NCI-H82 (cell line): ENCODE data around the gene SPEM2.

Experiments
- DNase-seq: peaks from one replicate; lab custom pipeline; 2025; lab: John Stamatoyannopoulos, UW

SPEM2 gene

DNA sequence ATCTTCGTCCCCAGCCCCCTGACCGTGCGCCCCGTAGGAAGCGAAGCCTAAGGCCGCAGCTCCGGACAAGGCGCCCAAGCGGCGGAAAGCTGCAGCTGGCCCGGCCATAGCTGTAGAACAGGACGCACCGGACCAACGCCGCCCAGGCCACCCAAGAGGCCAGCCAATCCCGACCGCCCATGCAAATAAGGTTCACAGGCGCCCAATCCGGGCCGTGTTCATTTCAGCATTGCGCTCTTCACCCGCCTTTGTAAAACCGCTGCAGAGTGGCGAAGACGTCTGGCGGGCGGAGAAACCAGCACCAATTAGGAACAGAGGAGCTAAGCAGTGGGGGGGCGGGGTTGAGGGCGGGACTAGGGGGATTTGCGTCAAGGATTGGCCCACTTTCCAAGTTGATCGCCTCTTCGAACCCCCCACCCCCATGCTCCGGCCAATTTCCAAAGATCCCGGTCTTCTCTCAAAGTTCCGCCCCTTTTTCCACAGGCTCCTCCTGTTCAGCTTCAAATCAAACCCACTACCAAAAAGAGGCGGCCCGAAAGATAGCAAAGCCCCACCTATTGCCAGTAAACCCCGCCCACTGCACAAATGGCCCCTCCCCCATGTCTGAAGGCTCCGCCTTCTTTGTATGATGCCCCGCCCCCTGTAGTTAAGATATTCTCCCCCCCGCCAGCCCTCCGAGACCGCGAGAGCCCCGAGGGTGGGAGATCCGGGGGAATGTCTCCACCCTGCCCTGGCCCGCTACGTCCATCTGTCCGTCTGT, 21.3 kb upstream of the SPEM2 start, which contains the start of gene TMEM256:
TSS of gene TMEM256 (minus strand) at position 121 of the 760 bp plus-strand sequence. CDS start at position 108, 13 bp downstream.
- DNase-seq, result peak; percentile 100

DNA sequence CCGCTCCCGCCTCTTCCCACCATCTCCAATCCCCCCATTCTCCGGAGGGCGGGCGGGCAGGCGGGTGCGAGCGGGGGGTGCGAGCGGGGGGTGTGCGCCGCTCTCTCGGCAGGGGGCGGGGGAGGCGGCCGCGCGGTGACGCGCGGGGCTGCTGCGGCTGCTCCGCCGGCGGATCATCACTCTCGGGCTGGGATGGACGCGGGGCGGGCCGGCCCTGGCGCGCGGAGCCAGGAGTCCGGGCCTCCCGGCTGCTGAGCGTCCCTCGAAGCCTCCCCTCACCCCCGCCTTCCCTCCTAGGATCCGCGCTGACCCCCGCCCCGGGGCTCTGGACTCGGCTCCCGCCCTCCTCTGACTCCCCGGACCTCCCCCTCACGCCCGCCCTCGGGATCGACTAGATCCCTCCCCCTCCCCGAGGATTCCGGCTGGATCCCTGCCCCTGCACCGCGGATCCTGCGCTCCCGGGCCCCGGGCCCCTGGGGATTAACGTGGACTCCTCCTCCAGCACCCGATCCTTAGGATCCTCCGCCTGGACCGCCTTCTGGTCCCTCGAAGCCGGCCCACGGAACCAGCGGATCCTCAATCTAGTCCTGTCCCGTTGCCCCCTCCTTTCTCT, 20.6 kb upstream of the SPEM2 start:
- peak; percentile 81 for DNase-seq

DNA sequence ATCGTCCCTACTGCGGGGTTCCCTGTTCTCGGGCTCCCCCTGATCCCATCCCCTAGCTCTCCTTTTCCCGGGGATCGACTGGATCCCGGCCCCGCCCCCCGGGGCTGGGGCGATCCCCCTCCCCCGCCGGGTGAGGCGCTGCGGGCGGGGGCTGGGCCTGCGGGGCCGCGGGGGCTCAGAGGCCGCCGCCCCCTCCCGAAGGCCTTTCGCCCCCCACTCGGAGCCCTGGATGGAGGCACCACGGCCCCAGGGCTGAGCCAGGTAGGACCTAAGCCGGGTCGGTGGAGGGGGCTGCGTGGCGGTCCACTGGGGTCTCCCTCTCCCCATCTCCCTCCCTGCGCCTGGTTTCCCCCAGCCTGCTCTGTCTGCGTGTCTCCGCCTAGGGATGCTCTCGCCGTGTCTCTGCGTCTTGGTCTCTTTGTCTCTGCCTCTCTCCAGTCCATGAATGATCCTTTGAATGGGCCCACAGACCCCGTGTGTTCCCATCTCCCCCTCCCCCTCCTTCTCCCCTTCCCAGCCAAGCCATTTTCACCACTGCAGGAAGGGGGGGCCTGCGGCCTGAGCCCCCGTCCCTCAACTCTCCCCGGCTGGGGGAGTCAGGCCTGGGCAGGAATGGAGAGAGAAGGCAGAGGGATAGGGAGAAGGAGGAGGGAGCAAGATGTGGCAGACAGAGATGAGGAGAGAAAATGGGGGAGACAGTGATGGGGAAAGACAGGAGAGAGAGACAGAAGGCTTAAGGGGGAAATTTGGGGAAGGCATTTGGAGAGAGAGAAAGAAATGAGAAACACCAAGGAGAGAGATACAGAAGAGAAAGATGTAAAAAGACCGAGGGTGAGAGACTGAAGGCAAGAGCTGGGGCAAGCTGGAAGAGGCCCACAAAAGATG, 19.8 kb upstream of the SPEM2 start:
- DNase-seq, result peak; percentile 60

DNA sequence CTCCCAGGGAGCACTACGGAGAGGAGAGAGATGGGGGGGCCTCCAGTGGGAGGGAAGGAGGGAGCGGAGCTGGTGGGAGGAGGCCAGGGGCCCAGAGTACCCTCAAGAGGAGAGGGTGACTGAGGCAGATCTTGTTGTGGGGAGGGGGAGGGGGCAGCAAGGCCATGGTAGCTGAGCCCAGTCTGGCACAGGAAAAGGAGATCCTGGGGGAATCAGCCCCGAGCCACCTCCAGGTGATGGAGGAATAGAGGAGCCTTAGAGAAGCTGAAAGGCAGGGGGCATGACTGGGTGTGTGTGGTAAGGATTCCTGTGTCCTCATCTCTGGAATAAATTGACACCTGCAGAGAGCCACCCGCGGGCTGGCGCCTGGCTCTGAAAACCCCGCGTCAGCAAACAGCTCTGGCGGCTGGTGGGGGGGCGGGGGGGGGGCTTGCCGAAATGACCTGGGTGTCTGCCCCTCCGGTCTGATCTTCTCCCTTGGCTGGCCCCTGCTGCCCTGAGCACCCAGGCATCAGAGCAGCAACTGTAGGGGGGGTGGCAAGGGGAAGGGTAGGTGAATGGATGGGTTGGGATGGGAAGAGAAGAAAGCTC, 19.1 kb upstream of the SPEM2 start:
- peak; percentile 43 for DNase-seq

DNA sequence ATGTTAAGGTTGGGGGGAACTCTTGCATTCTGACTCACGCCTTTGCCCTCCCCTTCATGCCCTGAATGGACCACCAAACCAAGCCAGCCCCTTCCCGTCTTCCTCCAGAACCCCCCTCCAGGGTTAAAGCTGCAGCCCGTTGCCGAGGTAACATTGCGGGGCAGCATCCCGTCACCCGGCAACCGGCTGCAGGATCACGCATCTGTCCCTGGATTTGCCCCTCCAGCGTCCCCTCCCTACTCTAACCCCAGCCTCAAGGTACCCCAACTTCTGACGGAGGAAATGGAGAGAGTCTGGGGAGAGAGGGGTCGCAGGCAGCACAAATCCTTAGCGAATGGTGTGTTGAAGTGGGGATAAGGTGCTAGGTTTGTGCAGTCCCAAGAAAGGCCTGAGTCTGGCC, 18.3 kb upstream of the SPEM2 start:
- no peak for DNase-seq

DNA sequence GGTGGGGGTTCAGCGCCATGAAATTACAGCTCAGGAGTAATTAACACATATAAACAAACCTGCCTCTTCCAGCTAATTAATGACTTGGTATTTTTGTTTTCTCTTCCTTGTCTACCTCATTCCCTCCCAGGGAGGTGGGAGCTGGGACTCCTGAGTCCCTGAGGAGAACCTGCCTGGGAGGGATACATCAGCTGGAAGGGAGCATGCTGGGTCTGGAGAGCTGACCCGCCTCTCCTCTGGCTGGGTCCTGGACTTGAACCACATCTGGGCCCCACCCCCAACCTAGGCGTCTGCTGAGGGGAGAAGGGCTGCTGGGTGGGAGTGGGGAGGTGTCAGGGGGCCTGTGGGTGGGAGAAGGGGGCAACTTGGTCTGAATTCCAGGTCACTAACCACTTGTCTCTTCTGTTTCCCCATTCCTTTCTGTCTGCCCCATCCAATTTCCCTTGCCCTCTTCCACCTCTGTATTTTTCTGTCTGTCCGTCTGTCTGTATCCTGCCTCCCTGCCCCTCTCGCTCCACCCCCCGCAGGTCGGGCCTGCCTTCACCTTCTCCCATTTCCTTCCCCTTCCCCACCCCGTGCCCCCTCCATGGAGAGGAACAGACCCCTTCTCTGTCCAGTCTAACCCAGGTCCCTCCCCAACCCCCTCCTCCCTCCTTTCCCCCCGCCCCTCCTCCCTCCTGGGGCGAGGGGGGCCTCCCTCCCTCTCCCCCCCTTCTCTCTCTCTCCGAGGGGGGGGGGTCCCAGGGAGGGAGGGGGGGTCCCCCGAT, 17.7 kb upstream of the SPEM2 start, which contains the start of gene NLGN2:
TSS of gene NLGN2 (plus strand) at position 361 of the 767 bp plus-strand sequence. CDS start 411 bp downstream, outside the sequence.
- DNase-seq, result no peak

DNA sequence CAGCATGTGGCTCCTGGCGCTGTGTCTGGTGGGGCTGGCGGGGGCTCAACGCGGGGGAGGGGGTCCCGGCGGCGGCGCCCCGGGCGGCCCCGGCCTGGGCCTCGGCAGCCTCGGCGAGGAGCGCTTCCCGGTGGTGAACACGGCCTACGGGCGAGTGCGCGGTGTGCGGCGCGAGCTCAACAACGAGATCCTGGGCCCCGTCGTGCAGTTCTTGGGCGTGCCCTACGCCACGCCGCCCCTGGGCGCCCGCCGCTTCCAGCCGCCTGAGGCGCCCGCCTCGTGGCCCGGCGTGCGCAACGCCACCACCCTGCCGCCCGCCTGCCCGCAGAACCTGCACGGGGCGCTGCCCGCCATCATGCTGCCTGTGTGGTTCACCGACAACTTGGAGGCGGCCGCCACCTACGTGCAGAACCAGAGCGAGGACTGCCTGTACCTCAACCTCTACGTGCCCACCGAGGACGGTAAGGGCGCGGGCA, 17.1 kb upstream of the SPEM2 start:
- DNase-seq, result no peak

DNA sequence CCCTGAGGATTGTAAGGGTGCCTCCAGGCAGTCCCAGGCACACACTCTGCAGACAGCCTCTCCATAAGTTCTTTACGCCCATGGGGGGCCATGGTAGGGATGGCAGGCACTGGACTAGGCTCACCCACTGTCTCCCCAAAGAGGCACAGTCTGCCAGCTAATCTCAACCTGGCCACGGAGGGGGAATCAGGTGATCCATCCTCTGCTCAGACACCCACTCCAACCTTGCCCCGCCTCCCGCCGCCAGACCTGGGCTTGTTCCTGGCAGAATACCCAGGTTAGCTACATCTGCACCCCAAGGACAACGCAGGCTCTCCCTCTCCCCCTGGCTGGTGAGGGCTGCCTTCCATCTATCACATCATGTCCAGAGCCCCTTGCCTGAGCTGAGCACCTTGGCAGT, 16.6 kb upstream of the SPEM2 start:
- no peak for DNase-seq

DNA sequence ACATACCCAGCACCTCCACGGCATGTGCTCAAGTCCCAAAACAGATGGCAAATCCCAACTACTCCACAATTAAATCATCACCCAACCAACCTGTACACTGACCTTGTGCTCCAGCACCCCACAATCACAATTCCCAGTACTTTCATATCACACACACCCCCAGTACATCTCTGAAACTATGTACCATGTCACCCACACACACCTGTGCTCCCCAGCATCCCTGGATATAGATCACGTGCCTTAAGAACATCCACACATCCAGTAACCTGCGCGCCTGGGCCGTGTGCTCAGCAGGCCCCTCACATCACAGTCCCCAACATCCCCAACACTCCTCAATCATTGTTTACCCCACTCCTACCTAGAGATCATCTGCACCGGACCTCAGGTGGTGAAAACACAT, 15.7 kb upstream of the SPEM2 start:
- no peak for DNase-seq

DNA sequence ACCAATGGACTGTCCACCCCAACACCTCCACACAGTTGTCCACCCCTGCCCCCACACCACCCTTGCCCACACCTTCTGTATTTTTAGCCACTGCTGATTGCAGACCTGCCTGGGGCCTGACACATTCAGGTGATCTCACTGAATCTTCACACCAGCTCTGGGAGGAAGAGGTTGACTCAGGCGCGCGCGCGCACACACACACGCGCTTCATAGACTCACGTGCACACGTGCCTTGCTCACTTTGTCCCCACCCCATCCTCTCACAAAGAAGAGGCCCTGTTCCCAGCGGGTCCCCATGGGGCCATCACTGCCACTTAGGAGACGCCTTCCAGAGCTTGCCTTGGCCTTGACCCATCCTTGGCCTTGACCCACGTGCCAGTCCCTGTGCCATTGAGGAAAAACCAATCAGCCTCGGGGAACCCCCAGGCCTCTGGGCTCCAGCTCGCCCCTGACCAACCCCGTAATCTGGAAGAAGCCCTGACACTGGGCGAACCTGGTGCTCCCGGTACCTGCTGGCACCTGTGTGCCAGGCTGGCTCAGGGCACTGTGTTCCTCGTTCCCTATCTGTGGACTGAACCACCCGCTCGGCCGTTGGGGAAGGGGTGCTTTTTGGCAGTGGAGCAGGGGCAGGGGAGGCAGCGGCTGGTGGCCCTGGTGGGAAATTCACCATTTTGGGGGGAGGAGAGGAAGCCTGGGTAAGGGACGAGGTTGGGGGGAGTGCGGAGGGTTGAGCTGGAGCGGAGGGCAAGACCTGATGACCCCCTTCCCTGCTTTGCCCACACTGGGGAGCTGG, 14.6 kb upstream of the SPEM2 start:
- no peak for DNase-seq

DNA sequence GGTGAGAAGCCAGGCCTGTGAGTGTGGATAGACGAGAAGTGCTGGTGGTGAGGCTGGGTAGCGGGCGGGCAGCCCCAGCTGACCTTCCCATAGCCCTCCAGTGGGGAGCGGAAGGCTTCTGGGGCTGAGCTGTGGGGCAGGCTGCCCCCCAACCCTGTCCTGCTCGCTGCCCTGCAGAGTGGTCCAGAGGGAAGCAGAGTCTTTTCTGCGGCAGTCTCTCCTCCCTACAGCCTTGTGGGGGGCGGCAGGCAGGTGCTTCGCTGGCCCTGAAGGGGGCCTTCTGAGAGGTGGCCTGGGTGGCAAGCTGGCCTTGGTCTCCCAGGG, 14.0 kb upstream of the SPEM2 start:
- DNase-seq, result no peak

DNA sequence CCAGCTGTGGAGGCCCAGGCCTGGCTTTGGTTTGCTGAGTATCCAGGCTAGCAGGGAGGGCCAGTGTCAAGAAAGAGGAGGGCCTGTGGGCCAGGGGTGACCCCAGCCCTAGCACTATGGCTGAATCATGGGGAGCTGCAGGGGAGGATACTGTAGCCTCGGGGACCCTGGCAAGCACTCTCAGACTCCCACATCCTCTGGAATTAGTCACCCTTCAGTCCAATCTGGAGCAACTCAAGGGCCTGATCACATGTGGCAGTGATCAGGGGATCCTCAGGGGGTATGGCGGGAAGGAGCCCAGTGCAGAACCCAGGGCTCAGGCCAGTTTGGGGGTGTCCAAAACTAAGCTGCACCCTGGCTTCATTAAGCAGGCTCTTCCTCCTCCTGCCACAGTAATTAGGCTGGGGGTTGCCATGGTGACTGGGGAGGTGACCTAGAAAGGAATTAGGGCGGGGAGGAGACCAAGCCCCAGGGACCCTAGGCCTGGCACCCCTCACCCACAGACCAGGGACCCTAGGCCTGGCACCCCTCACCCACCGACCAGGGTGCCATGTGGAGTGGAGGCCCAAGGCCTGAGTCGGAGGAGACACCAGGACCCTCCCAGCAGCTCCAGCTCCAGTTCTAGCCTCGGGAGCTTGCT, 11.9 kb upstream of the SPEM2 start:
- no peak for DNase-seq

DNA sequence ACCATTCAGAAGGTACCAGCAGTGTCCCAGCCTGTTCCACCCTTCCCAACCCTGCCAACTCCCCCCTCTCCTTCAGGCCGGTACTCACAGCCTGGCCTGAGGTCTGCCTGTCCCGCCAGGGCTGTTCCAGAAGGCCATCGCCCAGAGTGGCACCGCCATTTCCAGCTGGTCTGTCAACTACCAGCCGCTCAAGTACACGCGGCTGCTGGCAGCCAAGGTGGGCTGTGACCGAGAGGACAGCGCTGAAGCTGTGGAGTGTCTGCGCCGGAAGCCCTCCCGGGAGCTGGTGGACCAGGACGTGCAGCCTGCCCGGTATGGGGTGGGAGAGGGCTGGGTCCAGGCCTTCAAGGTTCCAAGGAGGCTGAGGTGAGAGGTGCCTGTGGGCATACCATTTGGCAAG, 10.6 kb upstream of the SPEM2 start:
- no peak for DNase-seq

DNA sequence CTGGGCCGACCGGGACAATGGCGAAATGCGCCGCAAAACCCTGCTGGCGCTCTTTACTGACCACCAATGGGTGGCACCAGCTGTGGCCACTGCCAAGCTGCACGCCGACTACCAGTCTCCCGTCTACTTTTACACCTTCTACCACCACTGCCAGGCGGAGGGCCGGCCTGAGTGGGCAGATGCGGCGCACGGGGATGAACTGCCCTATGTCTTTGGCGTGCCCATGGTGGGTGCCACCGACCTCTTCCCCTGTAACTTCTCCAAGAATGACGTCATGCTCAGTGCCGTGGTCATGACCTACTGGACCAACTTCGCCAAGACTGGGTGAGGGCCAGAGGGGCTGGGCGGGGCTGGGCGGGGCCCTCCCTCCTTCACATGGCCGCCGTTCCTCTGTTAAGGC, 9.6 kb upstream of the SPEM2 start:
- no peak for DNase-seq

DNA sequence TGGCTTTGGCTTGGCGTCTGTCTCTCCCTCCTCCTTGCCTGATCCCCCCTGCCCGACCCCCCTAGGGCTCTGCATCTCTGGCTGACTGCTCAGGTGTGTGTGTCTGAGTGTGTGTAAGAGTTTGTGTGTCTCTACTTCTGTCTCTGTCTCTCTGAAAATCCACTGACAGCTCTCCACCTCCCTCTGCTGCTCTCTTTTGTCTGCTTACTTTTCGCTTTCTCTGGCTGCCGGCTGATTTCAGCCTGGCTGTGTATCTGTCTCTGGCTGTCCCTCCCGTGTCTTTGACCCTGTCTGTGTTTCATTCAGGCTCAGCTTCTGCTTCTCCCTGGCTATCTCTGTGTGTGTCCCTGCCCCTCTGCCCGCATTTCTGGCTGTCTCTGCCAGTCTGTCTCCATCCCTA, 9.1 kb upstream of the SPEM2 start:
- DNase-seq, result no peak

DNA sequence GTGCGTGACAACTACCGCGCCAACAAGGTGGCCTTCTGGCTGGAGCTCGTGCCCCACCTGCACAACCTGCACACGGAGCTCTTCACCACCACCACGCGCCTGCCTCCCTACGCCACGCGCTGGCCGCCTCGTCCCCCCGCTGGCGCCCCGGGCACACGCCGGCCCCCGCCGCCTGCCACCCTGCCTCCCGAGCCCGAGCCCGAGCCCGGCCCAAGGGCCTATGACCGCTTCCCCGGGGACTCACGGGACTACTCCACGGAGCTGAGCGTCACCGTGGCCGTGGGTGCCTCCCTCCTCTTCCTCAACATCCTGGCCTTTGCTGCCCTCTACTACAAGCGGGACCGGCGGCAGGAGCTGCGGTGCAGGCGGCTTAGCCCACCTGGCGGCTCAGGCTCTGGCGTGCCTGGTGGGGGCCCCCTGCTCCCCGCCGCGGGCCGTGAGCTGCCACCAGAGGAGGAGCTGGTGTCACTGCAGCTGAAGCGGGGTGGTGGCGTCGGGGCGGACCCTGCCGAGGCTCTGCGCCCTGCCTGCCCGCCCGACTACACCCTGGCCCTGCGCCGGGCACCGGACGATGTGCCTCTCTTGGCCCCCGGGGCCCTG, 8.3 kb upstream of the SPEM2 start:
- DNase-seq, result no peak

DNA sequence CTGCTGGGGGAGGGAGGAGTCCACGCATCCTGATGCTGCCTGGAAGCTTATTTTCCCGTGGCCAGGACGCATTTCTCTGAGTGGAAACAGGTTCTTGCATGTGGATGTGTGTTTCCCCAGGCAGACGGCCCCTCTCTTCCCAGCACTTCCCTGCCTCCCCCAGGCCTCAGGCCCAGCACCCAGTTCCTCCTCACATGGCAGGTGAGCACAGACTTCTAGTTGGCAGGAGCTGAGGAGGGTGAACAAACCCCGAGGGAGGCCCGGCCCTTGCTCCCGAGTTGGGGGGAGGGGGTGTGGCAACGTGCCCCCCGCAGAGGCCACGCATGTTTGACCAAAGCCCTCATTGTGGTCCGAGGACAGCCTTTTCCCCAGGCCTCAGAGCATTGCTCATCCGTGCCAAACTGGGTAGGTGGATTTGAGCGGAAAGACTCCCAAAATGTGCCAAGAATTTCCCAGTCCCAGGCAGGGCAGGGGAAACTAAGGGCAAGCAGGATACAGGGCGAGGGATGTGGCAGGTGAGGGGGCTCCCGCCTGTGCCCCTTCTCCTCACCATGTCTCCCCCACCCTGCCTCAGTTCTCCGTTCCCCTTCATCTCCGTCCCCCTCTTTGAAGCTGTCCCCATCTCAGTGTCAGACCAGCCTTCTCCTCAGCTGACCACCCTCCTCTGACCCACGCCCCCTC, 6.8 kb upstream of the SPEM2 start:
- DNase-seq, result no peak

DNA sequence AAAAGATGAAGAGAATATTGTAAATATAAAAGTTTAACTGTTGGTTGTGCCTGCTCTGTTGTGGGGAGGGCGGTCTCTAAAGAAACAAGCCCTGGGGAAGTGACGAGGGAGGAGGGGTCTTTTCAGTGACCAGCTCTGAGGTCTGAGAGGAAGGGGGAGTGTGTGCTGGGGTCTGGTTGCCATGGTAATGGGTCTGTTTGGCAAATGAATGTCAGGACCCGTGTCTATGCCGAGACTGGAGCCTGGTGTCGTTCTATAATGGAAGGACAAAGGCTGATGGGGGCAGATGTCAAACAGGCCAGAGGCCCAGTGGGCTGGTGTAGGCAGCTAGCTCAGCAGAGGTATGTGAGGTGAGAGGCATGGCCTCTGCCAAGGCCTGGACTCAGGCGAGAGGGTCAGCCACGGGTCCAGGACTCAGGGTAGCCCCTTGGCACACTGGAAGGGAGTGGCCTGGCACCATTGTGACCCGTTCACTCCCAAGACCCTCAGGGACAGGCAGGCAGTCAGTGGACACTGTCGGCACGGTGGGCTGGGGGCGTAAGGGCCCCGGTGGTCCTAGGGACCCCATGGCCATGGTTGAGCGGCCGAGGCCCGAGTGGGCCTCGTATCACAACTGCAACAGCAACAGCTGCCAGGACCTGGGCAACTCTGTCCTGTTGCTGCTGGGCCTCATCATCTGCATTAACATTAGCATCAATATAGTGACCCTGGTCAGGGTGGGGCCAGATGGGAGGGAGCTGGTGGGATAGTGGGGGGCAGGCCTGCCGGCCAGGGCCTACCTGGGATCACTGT, 5.4 kb upstream of the SPEM2 start, which contains the start of gene SPEM1:
TSS of gene SPEM1 (plus strand) at position 506 of the 792 bp plus-strand sequence. CDS start at position 567, 61 bp downstream.
- no peak for DNase-seq
